Measurements from ENCODE around the gene MRPL55.

MRPL55 gene

GRCh38 chr1:228087771-228088251 is 21.3 kb downstream of the MRPL55 start:
- peak; percentile 86 for DNase-seq (ENCODE audit: low read depth)
- TF ChIP-seq MYC (IDR thresholded peaks at IDR 0.05; ENCODE audit: low read depth, low read length) (no peak), MAX (IDR thresholded peaks at IDR 0.05; ENCODE audit: low read depth, low read length) (no peak), POLR2A (IDR thresholded peaks at IDR 0.05; ENCODE audit: extremely low read depth, insufficient read length) (no peak), CTCF (IDR thresholded peaks at IDR 0.05; ENCODE audit: low read depth, low read length) (no peak)
- peak overlapping the region; percentile 29 for H3K4me3 ChIP-seq (ENCODE audit: low read depth, low read length)

- H3K4me3 ChIP-seq (ENCODE audit: low read depth, low read length): peak overlapping the region; percentile 96
- DNase-seq (ENCODE audit: low read depth): peak; percentile 43
Measured at GRCh38 chr1:228085287-228085951, 23.7 kb downstream of the MRPL55 start.

GRCh38 chr1:228084797-228085196 is 24.3 kb downstream of the MRPL55 start:
- H3K4me3 ChIP-seq (ENCODE audit: low read depth, low read length): peak overlapping the region; percentile 96
- DNase-seq (ENCODE audit: low read depth): no peak
- TF ChIP-seq MYC (IDR thresholded peaks at IDR 0.05; ENCODE audit: low read depth, low read length) (peak; percentile 18; the same call in 1 of the 2 replicates), MAX (IDR thresholded peaks at IDR 0.05; ENCODE audit: low read depth, low read length) (no peak), POLR2A (IDR thresholded peaks at IDR 0.05; ENCODE audit: extremely low read depth, insufficient read length) (no peak)

More at GRCh38 chr1:228085287-228085951, 23.7 kb downstream of the MRPL55 start:
- TF ChIP-seq MYC (IDR thresholded peaks at IDR 0.05; ENCODE audit: low read depth, low read length) (no peak), MAX (IDR thresholded peaks at IDR 0.05; ENCODE audit: low read depth, low read length) (no peak), POLR2A (IDR thresholded peaks at IDR 0.05; ENCODE audit: extremely low read depth, insufficient read length) (no peak), CTCF (IDR thresholded peaks at IDR 0.05; ENCODE audit: low read depth, low read length) (no peak)

GRCh38 chr1:228084325-228084724 is 24.8 kb downstream of the MRPL55 start:
- TF ChIP-seq CTCF (IDR thresholded peaks at IDR 0.05; ENCODE audit: low read depth, low read length): no peak
- no peak for TF ChIP-seq MYC (IDR thresholded peaks at IDR 0.05; ENCODE audit: low read depth, low read length)
- no peak for TF ChIP-seq MAX (IDR thresholded peaks at IDR 0.05; ENCODE audit: low read depth, low read length)
- TF ChIP-seq POLR2A (IDR thresholded peaks at IDR 0.05; ENCODE audit: extremely low read depth, insufficient read length): no peak
- H3K4me3 ChIP-seq (ENCODE audit: low read depth, low read length): peak overlapping the region; percentile 96
- peak; percentile 80 for DNase-seq (ENCODE audit: low read depth)

- H3K4me3 ChIP-seq (ENCODE audit: low read depth, low read length): peak overlapping the region; percentile 96
- peak; percentile 50 for DNase-seq (ENCODE audit: low read depth)
- no peak for TF ChIP-seq POLR2A (IDR thresholded peaks at IDR 0.05; ENCODE audit: extremely low read depth, insufficient read length)
- peak; percentile 54; the same call in 1 of the 2 replicates for TF ChIP-seq MYC (IDR thresholded peaks at IDR 0.05; ENCODE audit: low read depth, low read length)
- TF ChIP-seq MAX (IDR thresholded peaks at IDR 0.05; ENCODE audit: low read depth, low read length): peak; percentile 84
Measured at GRCh38 chr1:228083871-228084278, 25.2 kb downstream of the MRPL55 start.

GRCh38 chr1:228082918-228083870 is 25.9 kb downstream of the MRPL55 start:
- peak overlapping the region; percentile 96 for H3K4me3 ChIP-seq (ENCODE audit: low read depth, low read length)
- peak; percentile 56 for DNase-seq (ENCODE audit: low read depth)
- no peak for TF ChIP-seq CTCF (IDR thresholded peaks at IDR 0.05; ENCODE audit: low read depth, low read length)
- TF ChIP-seq MAX (IDR thresholded peaks at IDR 0.05; ENCODE audit: low read depth, low read length): peak; percentile 13; the same call in 1 of the 2 replicates
